ENCODE results near the gene TNFRSF18. TPM values are rescaled to one million over a fixed set of nuclear protein-coding genes. Genes with fewer than 3 reads are reported as not detected.

TNFRSF18 gene
- total RNA-seq, 2 donors from 2014 or later: 0.33 to 0.93 TPM

- intact Hi-C loops (cut with DNase I): no loop called here
- DNase-seq (ENCODE audit: low spot score): no peak
These were observed 35.3 kb upstream of the TNFRSF18 start for GRCh38 chr1:1241588-1242219.

DNA sequence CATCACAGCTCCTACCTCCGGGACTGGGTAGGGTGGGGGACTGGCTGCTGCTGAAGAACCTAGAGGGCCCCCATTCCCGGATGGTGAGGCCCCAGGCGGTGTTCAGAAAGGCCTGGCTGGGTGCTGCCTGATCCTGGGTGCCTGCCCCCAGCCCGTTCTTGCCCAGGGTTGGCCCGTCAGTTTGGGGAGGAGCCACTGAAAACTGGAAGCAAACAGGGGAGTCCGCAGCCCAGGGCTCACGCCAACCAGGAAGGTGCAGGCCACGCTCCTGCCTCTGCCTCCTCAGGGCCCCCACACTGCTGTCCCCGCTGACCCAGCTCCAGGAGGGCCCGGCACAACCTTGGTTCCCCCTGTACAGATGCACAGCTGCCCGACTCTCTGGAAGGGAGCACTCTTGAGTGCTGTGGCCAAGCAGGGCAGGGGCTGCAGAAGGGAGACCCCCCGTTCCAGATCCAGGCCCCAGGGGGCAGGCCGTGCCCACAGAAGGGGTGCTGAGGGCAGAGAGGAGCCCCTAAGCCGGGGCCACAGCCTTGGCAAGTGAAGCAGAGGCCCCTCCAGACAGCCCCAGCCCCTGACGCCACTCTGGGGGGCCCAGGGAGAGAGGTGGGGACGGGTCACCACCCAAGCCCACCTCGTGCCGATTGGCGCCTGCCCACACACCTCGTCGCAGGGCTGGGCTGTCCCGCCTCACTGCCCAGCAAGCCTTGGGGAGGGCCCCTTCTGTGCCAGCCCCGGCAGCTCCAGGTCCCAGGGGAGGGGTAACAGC is 34.6 kb upstream of the TNFRSF18 start:
- intact Hi-C loops (cut with DNase I): no loop called here
- DNase-seq (ENCODE audit: low spot score): no peak

GRCh38 chr1:1240348-1240732 is 33.9 kb upstream of the TNFRSF18 start:
- DNase-seq (ENCODE audit: low spot score): no peak
- intact Hi-C loops (cut with DNase I): no loop called here

- intact Hi-C loops (cut with DNase I): no loop called here
- DNase-seq (ENCODE audit: low spot score): no peak
These were observed 33.4 kb upstream of the TNFRSF18 start for GRCh38 chr1:1239614-1240347.

GRCh38 chr1:1239227-1239613 is 32.8 kb upstream of the TNFRSF18 start:
- DNase-seq (ENCODE audit: low spot score): no peak
- intact Hi-C loops (cut with DNase I): no loop called here

- intact Hi-C loops (cut with DNase I): no loop called here
- DNase-seq (ENCODE audit: low spot score): no peak
These were observed 32.3 kb upstream of the TNFRSF18 start for GRCh38 chr1:1238702-1239178.

DNA sequence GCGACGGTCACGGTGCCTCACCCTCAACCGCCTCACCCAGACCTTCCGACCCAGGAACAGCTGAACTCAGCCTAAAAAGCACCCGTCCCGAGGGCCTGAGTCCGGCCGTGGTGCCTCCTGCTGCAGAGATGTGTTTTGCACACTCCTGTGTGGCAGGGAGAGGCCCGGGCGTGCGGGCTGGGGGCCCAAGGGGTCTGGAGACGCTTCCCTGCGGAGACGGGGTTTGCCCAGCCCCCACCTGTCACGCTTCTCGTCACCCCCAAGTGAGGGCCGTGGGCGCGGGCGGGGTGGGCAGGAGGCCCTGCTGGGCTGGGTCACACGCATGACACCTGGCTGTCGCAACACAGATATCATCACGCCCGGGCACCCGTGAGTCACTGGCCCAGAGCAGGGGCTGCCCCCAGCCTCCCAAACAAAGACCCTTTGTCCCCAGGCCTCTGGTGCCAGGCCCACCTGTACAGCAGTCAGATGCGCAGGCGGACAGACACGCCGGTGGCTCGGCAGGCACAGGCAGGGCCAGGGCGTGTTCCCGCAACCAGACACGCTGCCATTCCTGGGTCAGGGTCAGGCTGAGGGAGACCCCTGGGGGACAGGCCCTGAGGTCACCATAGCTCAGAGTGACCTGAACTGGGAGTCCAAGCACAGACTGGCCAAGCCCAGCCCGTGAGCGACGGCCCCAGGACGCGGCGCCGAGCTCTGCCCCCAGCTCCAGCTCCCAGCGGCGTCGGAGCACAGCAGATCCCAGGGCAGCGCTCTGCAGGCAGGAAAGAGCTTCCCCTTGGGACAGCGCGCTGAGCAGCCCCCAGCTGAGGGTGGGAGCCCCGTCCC is 31.7 kb upstream of the TNFRSF18 start:
- DNase-seq (ENCODE audit: low spot score): no peak
- intact Hi-C loops (cut with DNase I): no loop called here

GRCh38 chr1:1236945-1237873 is 30.8 kb upstream of the TNFRSF18 start:
- intact Hi-C loops (cut with DNase I): no loop called here
- DNase-seq (ENCODE audit: low spot score): no peak

GRCh38 chr1:1236176-1236763 is 29.9 kb upstream of the TNFRSF18 start:
- intact Hi-C loops (cut with DNase I): no loop called here

GRCh38 chr1:1235016-1235744 is 28.8 kb upstream of the TNFRSF18 start:
- intact Hi-C loops (cut with DNase I): no loop called here
- DNase-seq (ENCODE audit: low spot score): no peak

More at GRCh38 chr1:1236176-1236763, 29.9 kb upstream of the TNFRSF18 start:
- no peak for DNase-seq (ENCODE audit: low spot score)

GRCh38 chr1:1234180-1234808 is 27.9 kb upstream of the TNFRSF18 start:
- no peak for DNase-seq (ENCODE audit: low spot score)
- intact Hi-C loops (cut with DNase I): no loop called here

GRCh38 chr1:1233567-1233892 is 27.1 kb upstream of the TNFRSF18 start:
- intact Hi-C loops (cut with DNase I): no loop called here
- no peak for DNase-seq (ENCODE audit: low spot score)

DNA sequence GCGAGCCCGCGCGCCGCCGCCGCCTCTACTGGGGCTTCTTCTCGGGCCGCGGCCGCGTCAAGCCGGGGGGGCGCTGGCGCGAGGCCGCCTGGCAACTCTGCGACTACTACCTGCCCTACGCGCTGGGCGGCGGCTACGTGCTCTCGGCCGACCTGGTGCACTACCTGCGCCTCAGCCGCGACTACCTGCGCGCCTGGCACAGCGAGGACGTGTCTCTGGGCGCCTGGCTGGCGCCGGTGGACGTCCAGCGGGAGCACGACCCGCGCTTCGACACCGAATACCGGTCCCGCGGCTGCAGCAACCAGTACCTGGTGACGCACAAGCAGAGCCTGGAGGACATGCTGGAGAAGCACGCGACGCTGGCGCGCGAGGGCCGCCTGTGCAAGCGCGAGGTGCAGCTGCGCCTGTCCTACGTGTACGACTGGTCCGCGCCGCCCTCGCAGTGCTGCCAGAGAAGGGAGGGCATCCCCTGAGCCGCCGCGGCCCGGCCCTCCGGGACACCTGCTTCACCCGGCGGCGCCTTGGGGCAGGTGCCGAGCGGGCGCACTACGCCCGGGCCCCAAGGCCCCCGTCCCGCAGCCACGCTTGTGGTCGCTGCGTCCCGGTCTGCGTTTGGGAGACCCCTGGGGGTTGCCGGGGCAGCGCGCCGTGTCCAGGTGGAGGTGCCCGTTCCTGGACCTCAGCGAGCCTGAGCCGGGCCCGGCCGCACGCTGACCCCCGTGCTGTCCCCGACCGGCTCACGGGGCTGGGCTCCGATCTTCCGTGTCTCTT is 26.6 kb upstream of the TNFRSF18 start:
- no peak for DNase-seq (ENCODE audit: low spot score)
- intact Hi-C loops (cut with DNase I): no loop called here

- intact Hi-C loops (cut with DNase I): no loop called here
These were observed 25.9 kb upstream of the TNFRSF18 start, which contains the start of gene B3GALT6 for GRCh38 chr1:1232208-1232795. TSS of gene B3GALT6 (plus strand) at chr1:1232237. CDS start at chr1:1232279, 42 bp downstream.

GRCh38 chr1:1231400-1232207 is 25.2 kb upstream of the TNFRSF18 start, which contains the start of gene SDF4:
TSS of gene SDF4 (minus strand) at chr1:1232001. CDS start at chr1:1228772, 3,229 bp downstream.
- intact Hi-C loops (cut with DNase I): no loop called here

More at GRCh38 chr1:1232208-1232795, 25.9 kb upstream of the TNFRSF18 start, which contains the start of gene B3GALT6:
- no peak for DNase-seq (ENCODE audit: low spot score)

More at GRCh38 chr1:1231400-1232207, 25.2 kb upstream of the TNFRSF18 start, which contains the start of gene SDF4:
- DNase-seq (ENCODE audit: low spot score): peak; percentile 99

Measured in posterior vena cava (tissue), 2 donors.